ENCODE results near the gene HAUS2.
"Not testable (repeated sequence)": the region's sequence is repeated elsewhere in the genome, so short reads cannot be mapped to it uniquely, and the experiment has no call there.

HAUS2 gene

GRCh38 chr15:42575188-42576039 lies 26.8 kb downstream of the HAUS2 start, which contains the start of gene STARD9:
STARD9 (plus strand) TSS chr15:42575606; CDS start chr15:42575716, 110 bp downstream.
- peak; percentile 81 for DNase-seq (ENCODE audit: low read depth, low spot score)
- H3K27ac ChIP-seq = no peak within 1 kb of the TSS

DNA sequence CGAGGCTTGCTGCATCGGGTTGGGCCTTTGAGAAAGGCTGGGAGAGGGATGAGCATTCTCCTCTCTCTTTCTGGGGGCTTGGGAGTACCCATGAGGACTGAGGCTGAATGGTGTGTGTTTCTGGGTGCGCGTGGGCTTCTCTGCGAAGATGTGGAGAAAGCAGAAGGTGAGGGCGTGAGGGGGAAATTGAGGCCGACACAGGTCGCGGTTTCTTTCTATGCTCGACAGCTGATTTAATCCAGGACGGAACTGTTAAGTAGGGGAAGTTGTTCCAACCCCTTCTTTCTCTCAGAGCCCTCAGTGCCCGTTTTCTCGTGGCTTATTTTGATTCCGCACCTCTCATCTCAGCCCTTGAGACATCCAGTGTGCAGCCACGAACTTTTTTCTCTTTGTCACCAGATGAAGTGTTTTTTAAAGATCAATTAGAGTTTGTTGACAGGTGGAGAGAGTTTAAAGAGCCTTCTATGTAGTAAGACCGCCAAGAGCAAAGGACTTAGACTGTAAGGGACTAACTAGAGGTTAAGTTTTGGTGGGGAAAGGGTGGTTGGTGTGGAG lies 27.5 kb downstream of the HAUS2 start:
- DNase-seq (ENCODE audit: low read depth, low spot score) = no peak
- no peak overlapping the region for H3K27ac ChIP-seq

DNA sequence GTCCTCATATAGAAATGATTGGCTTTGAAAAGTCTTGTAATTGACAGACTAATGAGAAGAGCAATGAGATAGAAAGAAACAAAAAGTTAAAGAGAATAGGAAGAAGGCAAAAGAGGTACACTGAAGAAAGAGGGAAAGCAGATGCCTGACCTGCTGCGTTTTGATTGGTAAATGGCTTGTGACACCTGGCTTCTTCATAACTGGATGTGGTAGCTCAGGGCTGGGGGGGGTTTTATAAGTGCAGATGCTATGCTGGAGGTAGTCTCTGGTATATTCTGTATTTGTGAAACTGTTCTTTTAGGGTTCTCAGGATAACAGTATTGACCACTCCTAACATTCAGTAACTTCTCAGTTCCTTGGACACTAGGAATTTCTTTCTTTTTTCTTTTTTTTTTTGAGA lies 28.1 kb downstream of the HAUS2 start:
- no peak overlapping the region for H3K27ac ChIP-seq
- DNase-seq (ENCODE audit: low read depth, low spot score) = no peak

DNA sequence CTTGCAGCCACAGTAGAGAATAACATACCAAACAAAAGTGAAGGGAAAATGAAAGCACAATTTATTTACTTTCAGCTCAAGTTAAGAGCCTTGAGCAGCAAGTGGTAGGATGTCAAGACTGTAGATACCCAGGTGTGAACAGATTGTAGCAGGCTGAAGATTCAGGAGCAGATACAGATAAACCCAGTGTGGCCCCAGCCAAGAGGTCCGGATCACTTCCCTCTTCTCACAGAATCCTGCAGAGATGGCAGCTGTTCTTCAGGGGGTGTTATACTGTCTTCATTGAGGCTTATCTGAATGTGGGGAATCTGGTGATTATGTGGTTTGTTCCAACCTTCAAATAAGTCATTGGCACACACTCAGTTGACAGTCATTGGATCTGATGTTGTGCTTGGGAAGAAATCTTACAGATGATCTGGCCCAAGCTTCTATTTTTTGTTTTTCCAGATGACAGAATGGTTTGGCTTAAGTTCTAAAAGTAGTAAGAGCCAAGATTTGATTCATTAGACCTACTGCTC lies 28.9 kb downstream of the HAUS2 start:
- H3K27ac ChIP-seq = no peak overlapping the region
- no peak for DNase-seq (ENCODE audit: low read depth, low spot score)

GRCh38 chr15:42578984-42579537 lies 30.4 kb downstream of the HAUS2 start:
- H3K27ac ChIP-seq = no peak overlapping the region
- DNase-seq (ENCODE audit: low read depth, low spot score) = no peak

DNA sequence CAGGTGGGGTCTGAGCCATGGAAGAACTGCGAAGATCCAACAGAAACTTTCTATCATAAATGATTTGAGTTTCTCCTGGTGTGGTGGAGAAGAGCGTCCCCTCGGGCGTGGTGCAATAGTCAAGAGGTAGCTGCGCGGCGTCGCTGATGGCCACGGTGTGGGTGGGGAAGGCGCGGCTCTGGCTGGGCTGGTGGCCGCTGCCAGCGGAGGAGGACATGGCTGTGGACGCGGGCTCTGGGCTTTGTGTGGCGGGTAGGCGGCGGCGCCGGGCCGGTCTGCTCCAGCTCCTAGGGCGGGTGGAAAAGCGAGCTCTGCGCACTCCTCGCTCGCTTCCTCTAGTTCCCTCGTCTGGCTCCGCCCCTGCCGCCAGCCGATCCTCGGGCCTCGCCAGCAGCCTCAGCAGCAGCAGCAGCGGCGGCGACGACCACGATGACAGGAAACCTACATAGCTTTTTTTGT lies 32.7 kb downstream of the HAUS2 start:
- no peak overlapping the region for H3K27ac ChIP-seq
- no peak for DNase-seq (ENCODE audit: low read depth, low spot score)

GRCh38 chr15:42582569-42583375 lies 34.1 kb downstream of the HAUS2 start:
- H3K27ac ChIP-seq = no peak overlapping the region
- no peak for DNase-seq (ENCODE audit: low read depth, low spot score)

- DNase-seq (ENCODE audit: low read depth, low spot score) = no peak
- no peak overlapping the region for H3K27ac ChIP-seq
Observed at GRCh38 chr15:42584031-42584765, 35.6 kb downstream of the HAUS2 start.

DNA sequence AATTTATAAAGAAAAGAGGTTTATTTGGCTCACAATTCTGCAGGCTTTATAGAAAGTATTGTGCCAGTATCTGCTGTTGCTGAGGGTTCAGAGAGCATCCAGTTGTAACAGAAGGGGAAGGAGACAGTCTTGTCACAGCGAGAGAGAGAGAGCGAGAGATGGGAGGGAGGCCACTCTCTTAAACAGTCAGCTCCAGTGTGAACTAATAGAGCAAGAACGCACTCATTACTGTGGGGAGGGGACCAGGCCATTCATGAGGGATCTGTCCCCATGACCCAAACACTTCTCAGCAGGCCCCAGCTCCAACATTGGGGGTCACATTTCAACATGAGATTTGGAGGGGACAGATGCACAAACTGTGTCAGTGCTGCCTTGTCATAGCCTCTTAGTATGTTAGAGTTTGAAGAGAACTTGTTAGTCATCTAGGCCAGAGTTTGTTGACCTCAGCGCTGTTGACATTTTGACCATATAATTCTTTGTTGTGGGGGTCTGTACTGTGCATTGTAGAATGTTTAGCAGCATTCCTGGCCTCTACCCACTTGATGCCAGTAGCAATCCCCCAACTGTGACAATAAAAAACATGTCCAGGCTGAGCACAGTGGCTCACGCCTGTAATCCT lies 42.1 kb downstream of the HAUS2 start:
- H3K27ac ChIP-seq = no peak overlapping the region
- DNase-seq (ENCODE audit: low read depth, low spot score) = no peak

GRCh38 chr15:42591238-42591934 lies 42.7 kb downstream of the HAUS2 start:
- no peak overlapping the region for H3K27ac ChIP-seq
- no peak for DNase-seq (ENCODE audit: low read depth, low spot score)

- DNase-seq (ENCODE audit: low read depth, low spot score) = no peak
- H3K27ac ChIP-seq = no peak overlapping the region
Observed at GRCh38 chr15:42592716-42593115, 44.1 kb downstream of the HAUS2 start.

DNA sequence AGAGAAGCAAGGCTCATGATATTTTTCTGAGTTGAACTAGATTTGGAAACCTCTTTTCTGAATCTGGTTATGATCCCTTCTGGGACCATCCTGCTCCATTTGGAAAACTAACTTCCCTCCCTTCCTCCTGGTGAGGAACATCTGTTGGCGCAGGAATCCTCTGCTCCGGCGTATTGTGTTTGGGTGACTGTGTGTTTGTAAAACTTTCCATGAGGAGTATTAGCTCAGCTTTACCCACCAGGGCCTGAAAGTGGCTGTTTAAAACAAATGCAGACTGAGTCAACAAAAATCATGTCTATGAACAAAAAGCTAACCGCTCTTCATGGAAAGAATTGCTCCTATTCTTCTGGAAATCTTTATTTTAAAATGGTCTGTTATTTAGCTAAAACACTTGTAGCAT lies 44.5 kb downstream of the HAUS2 start:
- DNase-seq (ENCODE audit: low read depth, low spot score) = no peak

DNA sequence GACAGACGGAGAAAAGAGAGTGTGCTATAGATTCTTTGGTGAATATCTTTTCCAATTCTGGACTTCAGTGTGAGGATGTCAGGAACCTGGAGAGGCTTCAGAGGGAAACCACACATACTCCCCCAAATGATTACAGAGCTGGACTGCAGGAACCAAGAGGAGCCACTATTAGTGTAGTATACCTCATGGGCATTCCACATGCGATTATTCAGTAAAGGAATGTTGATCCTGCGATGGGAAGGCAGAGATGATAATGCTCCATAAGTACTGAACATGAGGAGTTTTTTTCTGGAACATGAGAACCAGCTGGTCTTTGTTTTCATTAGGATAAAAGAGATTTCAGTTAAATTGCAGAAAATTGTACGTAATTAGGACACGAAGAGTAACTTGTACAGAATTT lies 45.5 kb downstream of the HAUS2 start:
- no peak overlapping the region for H3K27ac ChIP-seq
- DNase-seq (ENCODE audit: low read depth, low spot score) = no peak

More for the DNA sequence above, 44.5 kb downstream of the HAUS2 start:
- no peak overlapping the region for H3K27ac ChIP-seq

DNA sequence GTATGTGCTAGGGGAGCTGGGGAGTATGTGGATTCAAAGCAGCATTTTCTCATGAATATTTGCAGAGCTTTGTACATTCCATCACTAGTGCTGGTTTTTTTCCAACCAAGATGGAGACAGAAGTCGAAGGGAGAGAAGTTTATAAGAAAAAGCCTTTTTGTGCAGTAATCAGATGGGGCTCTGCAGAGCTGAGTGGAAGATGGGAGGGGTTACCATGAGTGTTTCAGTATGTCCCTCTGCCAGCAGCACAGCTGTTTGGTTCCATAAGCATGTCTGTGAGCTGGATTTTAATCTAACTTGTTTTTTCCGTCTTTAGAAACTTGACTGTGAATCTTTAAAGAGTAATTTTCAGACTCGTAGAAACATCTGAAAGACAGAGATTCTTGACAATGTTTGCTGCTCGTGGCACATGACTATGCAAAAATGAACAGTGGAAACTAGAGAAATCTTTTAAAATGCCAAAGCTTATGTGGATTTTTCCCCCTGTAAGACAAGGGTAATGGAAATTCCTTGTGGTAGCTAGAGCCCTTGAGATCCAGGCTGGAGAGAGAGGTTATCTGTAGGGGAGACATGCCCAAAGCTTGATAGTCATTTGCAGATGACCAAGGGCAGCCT lies 47.1 kb downstream of the HAUS2 start:
- no peak for DNase-seq (ENCODE audit: low read depth, low spot score)
- no peak overlapping the region for H3K27ac ChIP-seq

GRCh38 chr15:42601316-42601715 lies 52.7 kb downstream of the HAUS2 start:
- H3K27ac ChIP-seq; DNase-seq (ENCODE audit: low read depth, low spot score): not testable (repeated sequence)

DNA sequence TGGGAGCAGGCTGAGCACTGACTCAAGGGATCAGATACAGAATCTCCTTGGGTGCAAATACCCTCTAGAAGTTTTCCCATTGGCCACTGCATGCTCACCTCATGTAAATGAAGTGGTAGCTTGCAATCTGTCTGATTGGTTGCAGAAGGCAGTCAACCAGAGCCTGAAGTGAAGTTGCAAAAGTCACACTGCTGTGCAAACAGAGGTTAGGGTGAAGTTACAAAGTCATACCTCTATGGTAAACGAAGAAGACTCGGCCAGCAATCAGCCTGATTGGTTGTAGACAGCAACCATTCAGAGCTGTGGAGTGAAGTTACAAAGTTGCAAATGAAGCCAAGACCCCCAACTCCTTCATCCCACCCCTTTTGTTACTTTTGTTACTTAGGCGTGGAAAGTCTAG lies 53.9 kb downstream of the HAUS2 start:
- no peak for DNase-seq (ENCODE audit: low read depth, low spot score)
- H3K27ac ChIP-seq = no peak overlapping the region

DNA sequence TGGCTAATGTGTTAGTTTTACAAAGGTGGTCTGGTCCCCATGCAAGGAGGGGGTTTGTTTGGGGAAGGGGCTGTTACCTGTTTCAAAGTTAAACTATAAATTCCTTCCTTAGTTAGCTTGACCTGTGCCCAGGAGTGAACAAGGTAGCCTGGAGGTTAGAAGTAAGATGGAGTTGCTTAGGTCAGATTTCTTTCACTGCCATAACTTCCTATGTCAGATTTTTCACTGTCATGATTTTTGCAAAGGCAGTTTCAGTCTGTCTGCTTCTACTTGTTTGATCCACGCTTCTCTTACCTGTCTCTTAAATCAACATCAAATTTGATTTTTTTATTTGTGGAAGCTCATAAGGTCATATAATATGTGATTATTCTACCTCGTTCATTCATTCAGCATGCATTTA lies 55.3 kb downstream of the HAUS2 start:
- no peak for DNase-seq (ENCODE audit: low read depth, low spot score)
- no peak overlapping the region for H3K27ac ChIP-seq

Measured in epithelial cell of prostate (primary cell).